K562 (cell line): Measurements from ENCODE around the gene ZNF358. TPM values are rescaled to one million over a fixed set of nuclear protein-coding genes. Genes with fewer than 3 reads are reported as not detected.

ENCODE experiments used
- ATAC-seq: fragments of 200-7000 bp; cut with Tn5 transposase; 3 replicates; pipeline ENCODE4 v1.9.1; 2020; ENCODE audit warnings: moderate library complexity
- BruUV-seq: library from RNA; stranded (reverse); fragments of 400-500 nt; replicated peaks from 2 replicates; lab custom pipeline; 2021; lab: Mats Ljungman, UMichigan
- CTCF ChIA-PET: fragments of 300-600 bp; formaldehyde crosslinking; extraction: SDS; loops from one replicate; lab custom pipeline; 2021; ENCODE audit warnings: low intra/inter-chr PET ratio; lab: Yijun Ruan, JAX
- POLR2A ChIA-PET: fragments of 300-600, 350-650 bp; sonication (Branson Sonifier 250); formaldehyde crosslinking; extraction: SDS; loops from one replicate; lab custom pipeline; 2021; ENCODE audit warnings: antibody characterized with exemption, inconsistent platforms; lab: Yijun Ruan, JAX
- DNase-seq, 4 experiments: peaks; one replicate each; pipeline versions ENCODE4 v3.0.0 to v3.0.0-alpha.2; 2011 to 2018; ENCODE audit warnings: low spot score in 3 of 4, mixed read lengths in 3 of 4; ENCODE audit errors: extremely low read depth in 1 of 4
- FAIRE-seq: peaks from 2 replicates; lab custom pipeline; 2011; peaks lifted over from hg19 to GRCh38; lab: Jason Lieb, UNC
- H2AFZ ChIP-seq: 2 replicates; pipeline ENCODE4 v1.6.0; 2011; ENCODE audit warnings: low read depth, low read length, control low read depth, inconsistent platforms
- H3K27ac ChIP-seq: fragments of 200-600 bp; 3 replicates; pipeline ENCODE4 v1.8.0; 2011; ENCODE audit warnings: low read depth, mild to moderate bottlenecking, control low read depth, inconsistent platforms, low read length, moderate library complexity, mixed read lengths; ENCODE audit errors: extremely low read depth
- H3K27me3 ChIP-seq, 2 experiments: fragments of 300-600 bp in 1 of 2; 2 replicates in 1 of 2; 3 replicates in 1 of 2; pipeline versions ENCODE4 v1.6.0 to v1.8.0; 2011; ENCODE audit warnings: inconsistent platforms in 2 of 2, low read length in 2 of 2, mild to moderate bottlenecking in 1 of 2, mixed read lengths in 1 of 2, moderate library complexity in 1 of 2; ENCODE audit not compliant: control insufficient read depth in 2 of 2, insufficient read depth in 2 of 2
- H3K36me3 ChIP-seq: fragments of 300-600 bp; 3 replicates; pipeline ENCODE4 v1.8.0; 2011; ENCODE audit warnings: mild to moderate bottlenecking, low read length, inconsistent platforms; ENCODE audit not compliant: control insufficient read depth, insufficient read depth
- H3K4me1 ChIP-seq, 2 experiments: fragments of 200-600 bp in 1 of 2; replicated peaks in 1 of 2; 2 replicates in 1 of 2; 3 replicates in 1 of 2; pipeline versions ENCODE4 v1.5.1 to v1.8.0; 2011; ENCODE audit warnings: inconsistent platforms in 2 of 2, low read length in 2 of 2, mild to moderate bottlenecking in 1 of 2, mixed read lengths in 1 of 2, moderate library complexity in 1 of 2; ENCODE audit not compliant: control insufficient read depth in 2 of 2, insufficient read depth in 2 of 2
- H3K4me2 ChIP-seq: 2 replicates; pipeline ENCODE4 v1.6.1; 2011; ENCODE audit warnings: low read length, control low read depth, inconsistent platforms, mixed read lengths; ENCODE audit not compliant: insufficient read depth
- H3K4me3 ChIP-seq: fragments of 200-600 bp; sonication (generic), shearing (Covaris generic); 2 replicates; pipeline ENCODE4 v1.5.1; 2016; ENCODE audit warnings: control low read depth, inconsistent platforms
- H3K79me2 ChIP-seq: fragments of 200-600 bp; 3 replicates; pipeline ENCODE4 v1.8.0; 2011; ENCODE audit warnings: low read length, inconsistent platforms; ENCODE audit not compliant: control insufficient read depth, insufficient read depth
- H3K9ac ChIP-seq, 2 experiments: 2 replicates each; pipeline versions ENCODE4 v1.6.0 to v1.6.1; 2011; ENCODE audit warnings: low read depth in 2 of 2, low read length in 2 of 2, control low read depth in 1 of 2, inconsistent platforms in 1 of 2, mild to moderate bottlenecking in 1 of 2, mixed read lengths in 1 of 2; ENCODE audit not compliant: insufficient read depth in 1 of 2
- H3K9me1 ChIP-seq: one replicate; pipeline ENCODE4 v1.6.0; 2011; ENCODE audit warnings: inconsistent platforms, mild to moderate bottlenecking, low read length, moderate library complexity; ENCODE audit not compliant: control insufficient read depth, insufficient read depth
- H3K9me3 ChIP-seq: replicated peaks from 2 replicates; pipeline ENCODE4 v1.5.1; 2011; ENCODE audit warnings: low read depth, low read length, inconsistent platforms; ENCODE audit not compliant: control insufficient read depth, insufficient read depth
- H4K20me1 ChIP-seq: replicated peaks from 2 replicates; pipeline ENCODE4 v1.6.1; 2011; ENCODE audit warnings: low read length, inconsistent platforms, mixed read lengths; ENCODE audit not compliant: control insufficient read depth, insufficient read depth
- ETV1 ChIP-seq: fragments of 450-650 bp; conservative IDR thresholded peaks from 2 replicates; pipeline ENCODE4 v1.6.1; 2016; ENCODE audit warnings: missing genetic modification characterization, control low read depth, low read depth, missing compliant biosample characterization
- FOXA3 ChIP-seq, 2 experiments: fragments of 450-650 bp in 1 of 2; sonication (generic) in 1 of 2; formaldehyde crosslinking; IDR thresholded peaks in 1 of 2; conservative IDR thresholded peaks in 1 of 2; 2 replicates each; pipeline versions ENCODE4 v1.4.0 to v1.8.0; 2020 to 2022; ENCODE audit warnings: mild to moderate bottlenecking in 2 of 2, missing genetic modification reagents in 1 of 2
- HMGN3 ChIP-seq: IDR thresholded peaks from 2 replicates; pipeline ENCODE4 v1.6.1; 2011; ENCODE audit warnings: borderline replicate concordance, low read depth, mild to moderate bottlenecking, mixed read lengths, low read length; ENCODE audit not compliant: insufficient read length; ENCODE audit errors: extremely low read depth
- HNRNPH1 ChIP-seq: fragments of 200-400 bp; formaldehyde crosslinking; optimal IDR thresholded peaks from 2 replicates; pipeline ENCODE3; 2017; ENCODE audit warnings: low read depth, mild to moderate bottlenecking, low read length, moderate library complexity
- HNRNPUL1 ChIP-seq: fragments of 200-400 bp; formaldehyde crosslinking; IDR thresholded peaks from 2 replicates; pipeline ENCODE4 v1.6.1; 2017; ENCODE audit warnings: low read length
- PREB ChIP-seq: sonication (generic); formaldehyde crosslinking; IDR thresholded peaks from 2 replicates; pipeline ENCODE4 v1.8.1; 2023; ENCODE audit warnings: mild to moderate bottlenecking, missing genetic modification reagents
- SMAD3 ChIP-seq: fragments of 450-650 bp; formaldehyde crosslinking; conservative IDR thresholded peaks from 2 replicates; pipeline ENCODE4 v1.4.0; 2020; ENCODE audit warnings: mild to moderate bottlenecking
- ZFX ChIP-seq: sonication (generic); formaldehyde crosslinking; IDR thresholded peaks from 2 replicates; pipeline ENCODE4 v1.8.0; 2022; ENCODE audit warnings: mild to moderate bottlenecking, missing genetic modification reagents, moderate library complexity
- ZKSCAN1 ChIP-seq: fragments of 150-350 bp; IDR thresholded peaks from 2 replicates; pipeline ENCODE4 v1.6.1; 2016; ENCODE audit warnings: low read depth, low read length
- ZNF347 ChIP-seq: fragments of 450-650 bp; formaldehyde crosslinking; IDR thresholded peaks from 2 replicates; pipeline ENCODE4 v1.4.0; 2020; ENCODE audit warnings: low read depth, mild to moderate bottlenecking, moderate library complexity
- ZNF699 ChIP-seq: fragments of 250-450 bp; sonication (Bioruptor Pico); IDR thresholded peaks from 2 replicates; pipeline ENCODE4 v1.8.0; 2021; ENCODE audit warnings: mild to moderate bottlenecking, moderate library complexity; ENCODE audit not compliant: insufficient replicate concordance
- ZNF780A ChIP-seq: fragments of 250-450 bp; sonication (Bioruptor Pico); IDR thresholded peaks from 2 replicates; pipeline ENCODE4 v1.5.0; 2021; ENCODE audit warnings: mild to moderate bottlenecking
- ZNF79 ChIP-seq: fragments of 250-450 bp; sonication (Bioruptor Pico); IDR thresholded peaks from 2 replicates; pipeline ENCODE4 v1.4.0; 2020; ENCODE audit warnings: low read depth, mild to moderate bottlenecking, moderate library complexity
- WGBS: fragments of 100-300 bp; shearing (Covaris generic); methylation state at CpG from one replicate; pipeline ENCODE4 v1.1.6; 2016; ENCODE audit warnings: low coverage, mixed read lengths; ENCODE audit not compliant: insufficient coverage; ENCODE audit errors: missing lambda C conversion rate; 5-methylcytosine and 5-hydroxymethylcytosine counted together
- in situ Hi-C: fragments of 300-500 bp; cut with MboI; formaldehyde crosslinking; loops from 4 replicates; pipeline ENCODE4 v1.15.0; 2018; ENCODE audit warnings: inconsistent platforms, mixed read lengths
- intact Hi-C: fragments of 100-400 bp; cut with micrococcal nuclease; formaldehyde crosslinking; loops from 2 replicates; pipeline ENCODE4 v1.14.2; 2022
- polyA plus RNA-seq, 8 experiments: library from polyadenylated mRNA; depleted of rRNA in 4 of 8; stranded (reverse) in 5 of 8; unstranded in 3 of 8; fragments of >200 nt; fragmentation: Nextera tagmentation in 2 of 8; fragmentation: Illumina TruSeq in 1 of 8; extraction: Ambion mirVana in 2 of 8; extraction: Trizol in 1 of 8; gene quantifications; 2 replicates each; pipeline versions ENCODE4 v1.2.1 to v1.2.3, GENCODE V29; 2011 to 2014; ENCODE audit warnings: inconsistent platforms in 1 of 8, missing spikeins in 1 of 8
- total RNA-seq, 7 experiments: library from RNA; depleted of rRNA in 6 of 7; stranded (reverse); fragments of >200 nt in 6 of 7; fragmentation: Illumina TruSeq in 2 of 7; extraction: Trizol in 2 of 7; gene quantifications; 2 replicates each; pipeline versions ENCODE4 v1.2.1 to v1.2.3, GENCODE V29; 2011 to 2021; ENCODE audit warnings: low replicate concordance in 1 of 7
- TF ChIP-seq, protein P1 (sequence below): sonication (generic); formaldehyde crosslinking; IDR thresholded peaks from 2 replicates; pipeline ENCODE4 v1.8.0; 2022; ENCODE audit warnings: missing genetic modification reagents, mild to moderate bottlenecking, borderline replicate concordance
- TF ChIP-seq, protein P2 (sequence below): fragments of 450-650 bp; IDR thresholded peaks from 2 replicates; pipeline ENCODE4 v1.6.1; 2016; ENCODE audit warnings: mild to moderate bottlenecking

ZNF358 gene
- total and polyA plus RNA-seq, 9 of the 15 experiments (the other 6 are each of a cell fraction or from before 2014, with no cell fraction given) = 0.04 to 17.2 (median 4.9) TPM

DNA sequence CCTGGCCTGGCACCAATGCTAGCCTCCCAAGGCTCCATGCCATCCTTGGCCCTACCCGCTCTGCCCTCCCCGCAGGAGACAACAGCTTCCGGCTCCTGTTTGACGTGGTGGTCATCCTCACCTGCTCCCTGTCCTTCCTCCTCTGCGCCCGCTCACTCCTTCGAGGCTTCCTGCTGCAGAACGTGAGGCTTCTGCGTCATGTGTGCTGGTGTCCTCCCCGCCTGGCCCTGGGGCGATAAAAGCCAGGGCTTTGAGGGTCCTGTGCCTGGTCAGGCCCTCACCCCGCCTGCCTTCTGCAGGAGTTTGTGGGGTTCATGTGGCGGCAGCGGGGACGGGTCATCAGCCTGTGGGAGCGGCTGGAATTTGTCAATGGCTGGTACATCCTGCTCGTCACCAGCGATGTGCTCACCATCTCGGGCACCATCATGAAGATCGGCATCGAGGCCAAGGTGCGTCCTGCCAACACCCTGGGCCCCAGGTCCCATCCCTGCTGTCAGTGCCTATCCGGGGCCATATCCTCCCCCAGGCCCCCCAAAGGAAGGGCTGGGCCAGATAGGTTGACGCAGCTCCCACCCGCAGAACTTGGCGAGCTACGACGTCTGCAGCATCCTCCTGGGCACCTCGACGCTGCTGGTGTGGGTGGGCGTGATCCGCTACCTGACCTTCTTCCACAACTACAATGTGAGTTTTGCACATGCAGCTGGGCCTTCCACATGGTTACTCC lies 12.8 kb downstream of the ZNF358 start:
- intact Hi-C loops = no loop called here
- TF ChIP-seq ZNF79 (CRISPR knock-in tag) (no peak), PREB (CRISPR knock-in tag) (no peak), ZNF347 (CRISPR knock-in tag) (no peak), ETV1 (tag) (no peak), HNRNPUL1 (no peak), ZNF780A (no peak), ZFX (CRISPR knock-in tag) (no peak), HMGN3 (no peak), HNRNPH1 (no peak), ZKSCAN1 (no peak), ZNF699 (CRISPR knock-in tag) (no peak), FOXA3 (CRISPR knock-in tag; conservative IDR thresholded peaks at IDR 0.05 in 1 of 2, IDR thresholded peaks at IDR 0.05 in 1 of 2) (no peak), SMAD3 (CRISPR knock-in tag) (no peak)
- TF ChIP-seq, protein P1, sequence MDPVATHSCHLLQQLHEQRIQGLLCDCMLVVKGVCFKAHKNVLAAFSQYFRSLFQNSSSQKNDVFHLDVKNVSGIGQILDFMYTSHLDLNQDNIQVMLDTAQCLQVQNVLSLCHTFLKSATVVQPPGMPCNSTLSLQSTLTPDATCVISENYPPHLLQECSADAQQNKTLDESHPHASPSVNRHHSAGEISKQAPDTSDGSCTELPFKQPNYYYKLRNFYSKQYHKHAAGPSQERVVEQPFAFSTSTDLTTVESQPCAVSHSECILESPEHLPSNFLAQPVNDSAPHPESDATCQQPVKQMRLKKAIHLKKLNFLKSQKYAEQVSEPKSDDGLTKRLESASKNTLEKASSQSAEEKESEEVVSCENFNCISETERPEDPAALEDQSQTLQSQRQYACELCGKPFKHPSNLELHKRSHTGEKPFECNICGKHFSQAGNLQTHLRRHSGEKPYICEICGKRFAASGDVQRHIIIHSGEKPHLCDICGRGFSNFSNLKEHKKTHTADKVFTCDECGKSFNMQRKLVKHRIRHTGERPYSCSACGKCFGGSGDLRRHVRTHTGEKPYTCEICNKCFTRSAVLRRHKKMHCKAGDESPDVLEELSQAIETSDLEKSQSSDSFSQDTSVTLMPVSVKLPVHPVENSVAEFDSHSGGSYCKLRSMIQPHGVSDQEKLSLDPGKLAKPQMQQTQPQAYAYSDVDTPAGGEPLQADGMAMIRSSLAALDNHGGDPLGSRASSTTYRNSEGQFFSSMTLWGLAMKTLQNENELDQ (CRISPR knock-in tag) = no peak
- TF ChIP-seq, protein P2, sequence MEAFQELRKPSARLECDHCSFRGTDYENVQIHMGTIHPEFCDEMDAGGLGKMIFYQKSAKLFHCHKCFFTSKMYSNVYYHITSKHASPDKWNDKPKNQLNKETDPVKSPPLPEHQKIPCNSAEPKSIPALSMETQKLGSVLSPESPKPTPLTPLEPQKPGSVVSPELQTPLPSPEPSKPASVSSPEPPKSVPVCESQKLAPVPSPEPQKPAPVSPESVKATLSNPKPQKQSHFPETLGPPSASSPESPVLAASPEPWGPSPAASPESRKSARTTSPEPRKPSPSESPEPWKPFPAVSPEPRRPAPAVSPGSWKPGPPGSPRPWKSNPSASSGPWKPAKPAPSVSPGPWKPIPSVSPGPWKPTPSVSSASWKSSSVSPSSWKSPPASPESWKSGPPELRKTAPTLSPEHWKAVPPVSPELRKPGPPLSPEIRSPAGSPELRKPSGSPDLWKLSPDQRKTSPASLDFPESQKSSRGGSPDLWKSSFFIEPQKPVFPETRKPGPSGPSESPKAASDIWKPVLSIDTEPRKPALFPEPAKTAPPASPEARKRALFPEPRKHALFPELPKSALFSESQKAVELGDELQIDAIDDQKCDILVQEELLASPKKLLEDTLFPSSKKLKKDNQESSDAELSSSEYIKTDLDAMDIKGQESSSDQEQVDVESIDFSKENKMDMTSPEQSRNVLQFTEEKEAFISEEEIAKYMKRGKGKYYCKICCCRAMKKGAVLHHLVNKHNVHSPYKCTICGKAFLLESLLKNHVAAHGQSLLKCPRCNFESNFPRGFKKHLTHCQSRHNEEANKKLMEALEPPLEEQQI = no peak

More for the DNA sequence above, 12.8 kb downstream of the ZNF358 start:
- no peak for DNase-seq
- POLR2A ChIA-PET = interaction anchor here (0.5 kb wide), 1 partner anchor 33 kb away, joined by 3 read pairs; no protein-coding TSS in a partner anchor
- H3K36me3 ChIP-seq = peaks cover 18% of the 10 kb centered on the region; the same call in 1 of the 3 replicates
- H3K27me3 ChIP-seq = no peaks in the 10 kb centered on the region
- H3K9me1 ChIP-seq = no peaks in the 10 kb centered on the region
- H3K4me3 ChIP-seq = no peak overlapping the region
- H3K9ac ChIP-seq = peak overlapping the region in 1 of 2 experiments; percentile 58; a peak in 1 of 4 replicates
- WGBS = 90% methylated on average over 27 of the region's 32 CpGs
- no peak for FAIRE-seq
- no peak overlapping the region for H2AFZ ChIP-seq
- peaks cover 3 to 25% of the 10 kb centered on the region in 2 experiments; a peak in 4 of 5 replicates for H3K4me1 ChIP-seq
- H3K9me3 ChIP-seq = no peaks in the 10 kb centered on the region
- no peak overlapping the region for H3K27ac ChIP-seq
- no TSS peak for BruUV-seq
- in situ Hi-C loops = no loop called here
- ATAC-seq = no peak
- no peaks in the 10 kb centered on the region for H4K20me1 ChIP-seq
- no peaks in the 10 kb centered on the region for H3K79me2 ChIP-seq
- CTCF ChIA-PET = no interaction called here
- no peak overlapping the region for H3K4me2 ChIP-seq
